Fibroblast of lung (primary cell): ENCODE measurements around the gene FILIP1L.

Source experiments
- EZH2 ChIP-seq: IDR thresholded peaks from 2 replicates; pipeline ENCODE4 v1.5.1; 2012; ENCODE audit warnings: low read length, control low read depth, mild to moderate bottlenecking; ENCODE audit errors: missing control alignments
- TF ChIP-seq, protein P1 (sequence below), 2 donors: IDR thresholded peaks in 1 of 2; conservative IDR thresholded peaks in 1 of 2; 1 replicate in 1 of 2; 2 replicates in 1 of 2; pipeline ENCODE4 v1.5.1; 2011 to 2012; ENCODE audit warnings: low read length in 2 of 2, control low read depth in 1 of 2, inconsistent platforms in 1 of 2, low read depth in 1 of 2, mild to moderate bottlenecking in 1 of 2

DNA sequence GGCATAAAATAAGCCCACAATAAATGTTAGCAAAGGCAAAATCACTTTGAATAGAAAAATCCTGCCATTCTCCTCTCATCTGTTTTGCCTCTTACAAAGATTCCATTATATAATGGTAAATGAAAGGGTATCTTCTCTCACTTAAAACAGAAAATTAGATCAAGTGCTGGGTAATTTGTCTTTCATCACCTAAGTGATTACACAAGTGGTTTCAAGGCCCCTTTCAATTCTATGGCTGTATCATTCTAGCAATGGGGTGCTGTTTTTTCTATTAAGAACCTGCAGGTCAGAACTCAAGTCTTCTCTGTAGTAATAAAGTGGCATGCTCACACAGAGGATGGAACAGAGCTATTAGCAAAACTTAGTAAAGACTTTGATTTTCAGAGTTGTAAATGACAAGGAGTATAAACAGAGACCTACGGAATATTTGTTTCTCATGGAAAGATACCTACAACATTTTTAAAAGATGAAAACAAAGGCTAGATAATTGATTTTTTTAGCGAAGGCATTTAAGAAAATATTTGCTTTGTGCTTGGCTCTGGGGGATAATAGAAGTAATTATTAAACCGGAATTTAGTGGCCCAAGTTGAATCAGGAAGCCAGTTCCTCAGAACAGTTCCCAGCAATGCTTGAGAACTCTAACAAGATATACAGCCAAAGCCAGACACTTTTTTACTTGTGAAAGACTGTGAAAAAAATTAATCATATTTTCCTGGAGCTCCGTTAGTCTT, 159.2 kb downstream of the FILIP1L start:
- TF ChIP-seq, protein P1, sequence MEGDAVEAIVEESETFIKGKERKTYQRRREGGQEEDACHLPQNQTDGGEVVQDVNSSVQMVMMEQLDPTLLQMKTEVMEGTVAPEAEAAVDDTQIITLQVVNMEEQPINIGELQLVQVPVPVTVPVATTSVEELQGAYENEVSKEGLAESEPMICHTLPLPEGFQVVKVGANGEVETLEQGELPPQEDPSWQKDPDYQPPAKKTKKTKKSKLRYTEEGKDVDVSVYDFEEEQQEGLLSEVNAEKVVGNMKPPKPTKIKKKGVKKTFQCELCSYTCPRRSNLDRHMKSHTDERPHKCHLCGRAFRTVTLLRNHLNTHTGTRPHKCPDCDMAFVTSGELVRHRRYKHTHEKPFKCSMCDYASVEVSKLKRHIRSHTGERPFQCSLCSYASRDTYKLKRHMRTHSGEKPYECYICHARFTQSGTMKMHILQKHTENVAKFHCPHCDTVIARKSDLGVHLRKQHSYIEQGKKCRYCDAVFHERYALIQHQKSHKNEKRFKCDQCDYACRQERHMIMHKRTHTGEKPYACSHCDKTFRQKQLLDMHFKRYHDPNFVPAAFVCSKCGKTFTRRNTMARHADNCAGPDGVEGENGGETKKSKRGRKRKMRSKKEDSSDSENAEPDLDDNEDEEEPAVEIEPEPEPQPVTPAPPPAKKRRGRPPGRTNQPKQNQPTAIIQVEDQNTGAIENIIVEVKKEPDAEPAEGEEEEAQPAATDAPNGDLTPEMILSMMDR (conservative IDR thresholded peaks at IDR 0.05 in 1 of 2, IDR thresholded peaks at IDR 0.05 in 1 of 2; ENCODE audit: low read depth in 1 of 2, low read length in 2 of 2), result no peak
- TF ChIP-seq EZH2, result no peak
